Upper lobe of left lung (tissue), 6 donors: ENCODE results near the gene LRRC8B. TPM values are rescaled to one million over a fixed set of nuclear protein-coding genes. Genes with fewer than 3 reads are reported as not detected.

Experiments used
- ATAC-seq, 2 donors: fragments of 200-7000 bp; cut with Tn5 transposase; one replicate each; pipeline ENCODE4 v1.9.1; 2022; ENCODE audit warnings: mild to moderate bottlenecking in 2 of 2, moderate library complexity in 2 of 2; ENCODE audit not compliant: low FRiP score in 2 of 2
- DNase-seq, 2 donors: peaks; one replicate each; pipeline ENCODE4 v3.0.0-alpha.2; 2019 to 2020
- H3K27ac ChIP-seq, 4 donors: fragments of 200-600 bp; sonication (generic); one replicate each; pipeline ENCODE4 v1.5.1; 2016 to 2019
- H3K27me3 ChIP-seq, 4 donors: fragments of 200-600 bp; sonication (generic); one replicate each; pipeline ENCODE4 v1.5.1; 2017 to 2019
- H3K36me3 ChIP-seq, 4 donors: fragments of 200-600 bp; sonication (generic); one replicate each; pipeline ENCODE4 v1.5.1; 2016 to 2019
- H3K4me1 ChIP-seq, 4 donors: fragments of 200-600 bp; sonication (generic); one replicate each; pipeline ENCODE4 v1.5.1; 2018 to 2019
- H3K4me3 ChIP-seq, 4 donors: fragments of 200-600 bp; sonication (generic); one replicate each; pipeline ENCODE4 v1.5.1; 2017 to 2019; ENCODE audit warnings: mild to moderate bottlenecking in 2 of 4, moderate library complexity in 1 of 4
- H3K9me3 ChIP-seq, 4 donors: fragments of 200-600 bp; sonication (generic); one replicate each; pipeline ENCODE4 v1.5.1; 2018 to 2019
- CTCF ChIP-seq, 6 experiments: fragments of 450-650 bp in 4 of 6; fragments of 200-600 bp in 2 of 6; sonication (generic) in 2 of 6; IDR thresholded peaks; one replicate each; pipeline ENCODE4 v1.5.1; 2016 to 2019; ENCODE audit warnings: antibody characterized with exemption in 6 of 6
- EP300 ChIP-seq, 4 donors: sonication (generic); formaldehyde crosslinking; IDR thresholded peaks; one replicate each; pipeline ENCODE4 v1.5.1; 2017; ENCODE audit warnings: antibody characterized with exemption in 4 of 4, control low read depth in 2 of 4
- POLR2A ChIP-seq, 4 donors: fragments of 450-650 bp; IDR thresholded peaks; one replicate each; pipeline ENCODE4 v1.5.1; 2016 to 2017; ENCODE audit warnings: antibody characterized with exemption in 4 of 4, mild to moderate bottlenecking in 2 of 4
- POLR2AphosphoS5 ChIP-seq, 2 donors: sonication (generic); formaldehyde crosslinking; IDR thresholded peaks; one replicate each; pipeline ENCODE4 v1.5.1; 2017; ENCODE audit warnings: antibody characterized with exemption in 2 of 2
- WGBS, 2 donors: methylation state at CpG; one replicate each; pipeline ENCODE4 v1.1.5; 2017 to 2018; 5-methylcytosine and 5-hydroxymethylcytosine counted together
- total RNA-seq, 6 donors: library from RNA; depleted of rRNA in 4 of 6; stranded (reverse); fragments of >200 nt in 4 of 6; gene quantifications; one replicate each; pipeline versions ENCODE4 v1.1.0 to v1.2.1, GENCODE V29; 2016 to 2021
- donor health status: DM: no; HTN: no; CAD: no; lungs with moderate emphysema.
- donor health status: DM: no; HTN: yes; CAD: no; lungs with severe emphysema.

Gene LRRC8B
- total RNA-seq, result 10 to 100 TPM in 4 of 6 donors, 1 to 10 TPM in 2; 7.1 to 20.2 (median 14.8) TPM

DNA sequence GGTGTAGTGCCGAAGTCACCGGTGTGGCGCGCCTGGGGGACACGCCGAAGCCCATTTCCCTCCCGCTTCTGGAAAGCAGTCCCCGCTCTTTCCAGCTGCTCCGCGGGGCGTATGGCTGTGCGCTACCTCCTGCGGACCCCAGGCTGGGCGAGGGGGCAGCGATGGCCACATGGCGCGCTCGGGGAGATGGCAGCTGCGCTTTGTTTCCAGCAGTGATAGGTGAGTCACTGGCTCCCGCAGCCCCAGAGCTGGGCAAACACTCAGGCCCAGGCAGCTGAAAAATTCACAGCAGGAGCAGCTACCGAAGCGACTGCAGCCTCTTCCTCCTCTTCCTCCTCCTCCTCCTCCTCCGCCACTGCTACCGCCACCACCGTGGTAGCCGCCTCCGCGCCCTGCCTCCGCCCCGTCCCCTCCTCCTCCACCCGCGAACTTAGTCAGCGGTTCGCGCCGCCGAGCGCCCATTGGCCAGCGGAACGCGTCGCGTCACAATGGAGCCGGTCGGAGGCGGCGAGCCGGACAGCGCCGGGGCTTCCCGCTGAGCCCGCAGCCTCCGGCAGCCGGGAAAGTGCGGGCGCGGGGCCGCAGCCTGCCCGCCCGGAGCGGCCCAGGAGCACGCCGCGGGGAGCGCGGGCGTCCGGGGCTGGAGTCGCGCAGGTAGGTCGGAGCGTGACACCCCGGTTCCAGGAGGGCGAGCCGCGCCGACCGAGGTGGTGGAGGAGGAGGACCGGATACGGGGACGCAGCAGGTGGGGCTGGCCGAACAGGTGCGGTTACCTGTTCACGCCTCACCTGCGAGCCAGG is at the start of gene LRRC8B:
Gene LRRC8B, plus strand, starts transcription at position 461 of the 800 bp plus-strand sequence. CDS start 57,822 bp downstream, outside the sequence.
- Histone ChIP-seq H3K27ac (peak within 1 kb of the TSS; percentile 90 to 96 (median 92)), H3K9me3 (no peaks in the 10 kb centered on the region), H3K4me3 (peak within 1 kb of the TSS; percentile 58 to 99 (median 90)), H3K36me3 (no peaks in the 10 kb centered on the region), H3K4me1 (peaks cover 19 to 25% (median 22%) of the 10 kb centered on the region in 4 donors), H3K27me3 (no peaks in the 10 kb centered on the region)
- WGBS, 2 donors, result 0% methylated on average over 3 to 72 of the region's 85 CpGs
- TF ChIP-seq POLR2AphosphoS5 (IDR thresholded peaks at IDR 0.05), result peak; percentile 64 to 90
- peak in 2 of 6 experiments; percentile 19 to 31 for TF ChIP-seq CTCF (IDR thresholded peaks at IDR 0.05)
- peak in 3 of 4 donors; percentile 64 to 87 (median 80) for TF ChIP-seq POLR2A (IDR thresholded peaks at IDR 0.05)
- peak in 1 of 4 donors; percentile 1 for TF ChIP-seq EP300 (IDR thresholded peaks at IDR 0.05)
- ATAC-seq, result peak; percentile 97 to 100
- peak; percentile 94 to 98 for DNase-seq

DNA sequence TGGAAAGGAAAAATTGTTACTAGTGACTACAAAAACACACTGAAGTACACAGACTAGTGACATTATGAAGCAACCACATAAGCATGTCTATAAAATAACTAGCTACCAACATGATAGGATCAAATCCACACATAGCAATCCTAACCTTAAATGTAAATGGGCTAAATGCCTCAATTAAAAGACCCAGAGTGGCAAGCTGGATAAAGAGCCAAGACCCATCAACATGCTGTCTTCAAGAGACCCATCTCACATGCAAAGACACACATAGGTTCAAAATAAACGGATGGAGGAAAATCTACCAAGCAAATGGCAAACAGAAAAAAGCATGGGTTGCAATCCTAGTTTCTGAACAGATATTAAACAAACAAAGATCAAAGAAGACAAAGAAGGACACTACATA is 49.4 kb upstream of the LRRC8B start:
- Histone ChIP-seq H3K4me3 (no peak overlapping the region), H3K9me3 (peaks cover 0 to under 1% (median 0%) of the 10 kb centered on the region in 4 donors), H3K27ac (no peak overlapping the region), H3K4me1 (no peaks in the 10 kb centered on the region), H3K27me3 (no peaks in the 10 kb centered on the region), H3K36me3 (no peaks in the 10 kb centered on the region)
- ATAC-seq, result no peak
- WGBS, 2 donors, result 89 to 94% methylated on average over 1 of the region's 1 CpG
- DNase-seq, result no peak
- TF ChIP-seq POLR2AphosphoS5 (IDR thresholded peaks at IDR 0.05), result no peak
- TF ChIP-seq CTCF (IDR thresholded peaks at IDR 0.05), result no peak
- TF ChIP-seq EP300 (IDR thresholded peaks at IDR 0.05), result no peak
- no peak for TF ChIP-seq POLR2A (IDR thresholded peaks at IDR 0.05)

GRCh38 chr1:89476072-89476471 is 48.6 kb upstream of the LRRC8B start:
- DNase-seq (no peak), ATAC-seq (no peak)
- Histone ChIP-seq H3K9me3 (peaks cover 0 to 6% (median 6%) of the 10 kb centered on the region in 4 donors), H3K27me3 (no peaks in the 10 kb centered on the region), H3K4me1 (no peaks in the 10 kb centered on the region), H3K4me3 (no peak overlapping the region), H3K27ac (no peak overlapping the region), H3K36me3 (no peaks in the 10 kb centered on the region)
- TF ChIP-seq CTCF (IDR thresholded peaks at IDR 0.05) (no peak), POLR2AphosphoS5 (IDR thresholded peaks at IDR 0.05) (no peak), EP300 (IDR thresholded peaks at IDR 0.05) (no peak), POLR2A (IDR thresholded peaks at IDR 0.05) (no peak)
- WGBS, 2 donors, result 75 to 83% methylated on average over 1 of the region's 1 CpG

GRCh38 chr1:89483010-89483756 is 41.4 kb upstream of the LRRC8B start:
- DNase-seq, result peak in 1 of 2 donors; percentile 79

More at GRCh38 chr1:89483010-89483756, 41.4 kb upstream of the LRRC8B start:
- 18 to 28% methylated on average over 3 of the region's 3 CpGs for WGBS, 2 donors
- Histone ChIP-seq H3K4me3 (no peak overlapping the region), H3K36me3 (no peaks in the 10 kb centered on the region), H3K27me3 (no peaks in the 10 kb centered on the region), H3K27ac (no peak overlapping the region), H3K4me1 (no peaks in the 10 kb centered on the region), H3K9me3 (peaks cover 0 to 6% (median 6%) of the 10 kb centered on the region in 4 donors)
- TF ChIP-seq CTCF (IDR thresholded peaks at IDR 0.05), result peak; percentile 52 to 75 (median 70)
- TF ChIP-seq POLR2A (IDR thresholded peaks at IDR 0.05), result no peak
- peak in 1 of 2 donors; percentile 87 for ATAC-seq
